NOMO-1 treated with DMSO at 0.1 percent for 48 hours (cell line): ENCODE measurements around the gene ZFP28.
A peak's percentile ranks its signal among the peaks of the same experiment; 100 is the strongest.

Experiments used
- DNase-seq: peaks from one replicate; lab custom pipeline; 2025; ENCODE audit not compliant: unreplicated experiment; lab: John Stamatoyannopoulos, UW

The ZFP28 gene

DNA sequence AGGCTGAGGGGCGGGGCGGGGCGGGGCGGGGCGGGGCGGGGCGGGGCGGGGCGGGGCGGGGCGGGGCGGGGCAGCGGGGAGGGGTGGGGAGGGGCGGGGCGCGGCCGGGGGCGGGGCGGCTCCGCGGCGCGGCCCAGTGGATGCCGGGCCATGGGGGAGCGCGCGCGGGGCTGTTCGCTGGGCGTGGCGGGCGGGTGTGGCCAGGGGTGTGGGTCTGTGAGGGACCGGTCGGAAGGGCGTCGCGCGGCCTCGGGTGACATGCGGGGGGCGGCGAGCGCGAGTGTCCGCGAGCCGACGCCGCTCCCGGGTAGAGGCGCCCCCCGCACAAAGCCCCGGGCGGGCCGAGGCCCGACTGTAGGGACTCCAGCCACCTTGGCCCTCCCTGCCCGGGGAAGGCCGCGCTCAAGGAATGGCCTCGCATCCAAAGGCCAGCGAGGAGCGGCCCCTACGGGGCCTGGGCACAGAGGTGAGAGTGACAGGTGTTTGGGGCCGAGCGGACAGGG lies at the start of gene ZFP28:
ZFP28 (plus strand) TSS at position 188 of the 503 bp plus-strand sequence; CDS start at position 259, 71 bp downstream.
- DNase-seq = no peak

DNA sequence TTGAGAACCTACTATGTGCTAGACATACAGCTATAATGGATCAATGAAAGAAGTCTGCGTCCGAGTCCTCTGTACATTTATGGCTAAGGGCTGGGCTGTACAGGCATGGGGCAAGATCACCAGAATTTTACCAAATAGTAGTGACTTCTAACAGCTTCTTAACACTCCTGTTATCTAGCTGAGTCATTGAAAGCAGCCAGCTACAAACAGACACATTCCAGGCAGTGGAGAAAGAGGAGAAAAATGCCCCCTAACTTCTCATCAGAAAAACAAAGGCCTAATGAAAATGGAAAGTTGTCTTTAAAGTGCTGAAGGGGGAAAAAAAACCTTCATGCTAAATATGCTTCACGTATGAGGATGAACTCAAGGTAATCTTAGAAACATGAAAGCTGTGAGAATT lies 47.3 kb upstream of the ZFP28 start:
- DNase-seq = no peak

DNA sequence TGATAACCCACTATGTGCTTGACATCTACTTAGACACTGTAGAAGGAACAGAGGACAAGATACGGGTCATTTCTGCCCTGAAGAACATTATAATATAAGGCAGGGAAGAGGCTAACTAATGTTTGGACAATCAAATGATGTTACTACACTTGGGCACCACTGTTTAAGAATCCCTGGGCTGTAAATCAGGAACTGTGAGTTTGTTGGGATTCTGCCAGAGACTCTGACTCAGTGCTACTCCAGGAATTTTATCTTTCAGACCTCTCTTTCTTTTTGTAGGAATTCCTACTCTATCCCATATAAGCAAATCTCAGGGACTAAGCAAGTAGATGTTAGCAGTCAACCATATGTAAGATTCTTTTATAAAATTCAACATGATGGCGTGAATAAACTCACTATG lies 34.2 kb upstream of the ZFP28 start:
- DNase-seq = no peak

DNA sequence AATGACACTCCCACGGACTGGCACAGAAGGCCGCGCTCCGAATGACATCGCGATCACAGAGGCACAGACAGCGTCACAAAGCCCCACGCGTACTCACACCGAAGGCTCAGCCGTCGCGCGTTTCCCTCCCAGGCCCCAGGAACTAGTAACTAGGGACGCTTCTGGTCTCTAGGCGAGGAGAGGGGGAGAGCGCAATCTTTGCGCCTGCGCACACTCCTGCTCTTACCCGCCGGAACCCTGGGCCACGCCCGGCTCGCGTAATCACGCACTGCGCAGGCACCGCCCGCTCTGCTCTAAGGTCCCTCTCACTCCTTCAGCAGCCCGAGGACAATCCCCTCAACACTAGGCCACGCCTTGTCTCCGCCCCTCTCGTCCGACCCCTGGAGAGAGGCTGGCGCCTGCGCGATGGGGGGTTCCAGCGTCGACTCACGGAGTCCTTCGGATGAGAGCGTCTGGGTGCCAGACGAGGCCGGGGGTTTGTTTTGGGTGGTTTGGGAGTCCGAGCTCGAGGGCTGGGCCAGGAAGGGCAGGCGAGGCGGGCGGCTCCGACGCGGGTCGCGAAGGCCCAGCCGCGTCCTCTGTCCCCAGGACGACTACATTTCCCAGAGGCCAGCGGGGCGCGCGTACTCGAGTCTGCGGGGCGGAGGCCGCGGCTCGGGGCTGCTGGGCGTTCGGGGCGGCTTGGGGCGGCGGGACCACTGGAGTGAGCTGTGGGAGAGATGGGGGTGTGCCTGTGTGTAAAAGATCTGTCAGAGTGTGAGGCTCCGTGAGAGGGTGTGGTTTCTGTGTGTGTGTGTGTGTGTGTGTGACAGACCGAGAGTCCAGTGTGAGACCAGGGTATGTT lies 31.1 kb upstream of the ZFP28 start, which contains the start of gene ZNF471:
ZNF471 (plus strand) TSS at position 410 of the 844 bp plus-strand sequence. CDS start 3,717 bp downstream, outside the sequence.
- DNase-seq = no peak

DNA sequence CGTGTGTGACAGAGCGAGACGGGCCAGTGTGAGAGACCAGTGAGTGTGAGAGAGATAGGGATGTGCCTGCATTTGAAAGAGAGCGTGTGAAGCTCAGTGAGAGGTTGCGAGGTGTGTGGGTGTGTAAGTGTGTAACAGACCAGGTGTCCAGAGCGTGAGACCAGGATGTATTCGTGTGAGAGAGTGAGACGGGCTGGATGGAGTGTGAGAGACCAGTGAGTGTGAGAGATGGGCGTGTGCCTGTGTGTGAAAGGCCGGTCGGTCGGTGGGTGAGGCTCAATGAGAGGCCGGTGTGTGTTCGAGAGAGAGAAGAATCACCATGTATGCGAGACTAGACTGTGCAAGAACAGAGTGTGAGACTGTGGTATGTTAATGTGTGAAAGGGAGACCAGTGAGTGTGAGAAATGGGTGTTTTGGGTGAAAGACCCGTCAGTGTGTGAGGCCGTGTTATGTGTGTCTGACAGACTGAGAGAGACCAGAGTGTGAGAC lies 30.4 kb upstream of the ZFP28 start:
- DNase-seq = no peak

DNA sequence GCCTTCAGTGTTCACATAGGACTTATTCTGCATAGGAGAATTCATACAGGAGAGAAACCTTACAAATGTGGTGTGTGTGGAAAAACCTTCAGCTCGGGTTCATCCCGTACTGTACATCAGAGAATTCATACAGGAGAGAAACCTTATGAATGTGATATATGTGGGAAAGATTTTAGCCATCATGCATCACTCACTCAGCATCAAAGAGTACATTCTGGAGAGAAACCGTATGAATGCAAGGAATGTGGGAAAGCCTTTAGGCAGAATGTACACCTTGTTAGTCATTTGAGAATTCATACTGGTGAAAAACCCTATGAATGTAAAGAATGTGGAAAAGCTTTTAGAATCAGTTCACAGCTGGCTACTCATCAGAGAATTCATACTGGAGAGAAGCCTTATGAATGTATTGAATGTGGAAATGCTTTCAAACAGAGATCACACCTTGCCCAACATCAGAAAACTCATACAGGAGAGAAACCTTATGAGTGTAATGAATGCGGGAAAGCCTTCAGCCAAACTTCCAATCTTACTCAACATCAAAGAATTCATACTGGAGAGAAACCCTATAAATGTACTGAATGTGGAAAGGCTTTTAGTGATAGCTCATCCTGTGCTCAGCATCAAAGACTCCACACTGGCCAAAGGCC lies 13.4 kb upstream of the ZFP28 start:
- no peak for DNase-seq

DNA sequence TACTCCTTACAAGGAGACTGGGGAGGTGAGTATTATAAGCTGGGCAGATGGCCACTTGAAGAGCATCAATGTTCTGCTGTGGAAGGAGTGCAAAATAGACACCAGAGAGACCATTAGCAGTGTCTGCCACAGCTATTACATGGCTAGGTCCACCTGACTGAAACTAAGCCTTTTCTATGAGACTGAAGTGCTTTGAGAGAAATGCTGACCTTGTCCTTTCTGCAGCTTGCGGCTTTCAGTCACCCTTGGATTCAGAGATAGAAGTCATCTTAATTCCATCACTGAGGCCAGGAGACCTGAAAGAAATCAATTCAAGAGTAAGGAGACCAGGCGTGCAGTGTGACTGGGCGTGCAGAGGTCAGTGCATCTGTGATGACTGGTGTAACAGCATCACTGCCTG lies 1.3 kb upstream of the ZFP28 start:
- DNase-seq = no peak

DNA sequence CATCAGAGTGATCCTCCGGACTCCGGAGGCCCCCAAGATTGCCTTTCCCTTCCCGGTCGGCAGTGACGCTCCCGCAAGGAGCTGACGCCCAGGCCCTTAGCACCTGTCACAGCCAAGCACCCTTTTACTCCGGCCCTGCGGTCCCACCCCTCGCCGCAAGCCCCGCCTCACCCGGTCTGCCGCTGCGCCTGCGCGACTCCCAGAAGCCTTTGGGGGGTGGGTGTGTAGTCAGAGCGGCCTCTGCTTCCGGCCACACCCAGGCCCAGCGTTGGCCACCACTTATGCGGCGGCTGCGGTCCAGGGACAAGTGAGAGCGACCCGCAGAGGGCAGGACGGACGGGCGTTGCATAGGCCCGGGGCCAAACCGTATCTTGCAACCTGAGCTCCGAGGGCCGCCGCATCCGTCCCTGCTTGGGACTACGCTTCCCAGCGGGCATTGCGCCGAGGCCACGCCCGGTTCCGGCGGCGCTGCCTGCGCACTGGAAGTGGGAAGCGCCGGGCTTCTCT lies 441 bp upstream of the ZFP28 start:
- no peak for DNase-seq

DNA sequence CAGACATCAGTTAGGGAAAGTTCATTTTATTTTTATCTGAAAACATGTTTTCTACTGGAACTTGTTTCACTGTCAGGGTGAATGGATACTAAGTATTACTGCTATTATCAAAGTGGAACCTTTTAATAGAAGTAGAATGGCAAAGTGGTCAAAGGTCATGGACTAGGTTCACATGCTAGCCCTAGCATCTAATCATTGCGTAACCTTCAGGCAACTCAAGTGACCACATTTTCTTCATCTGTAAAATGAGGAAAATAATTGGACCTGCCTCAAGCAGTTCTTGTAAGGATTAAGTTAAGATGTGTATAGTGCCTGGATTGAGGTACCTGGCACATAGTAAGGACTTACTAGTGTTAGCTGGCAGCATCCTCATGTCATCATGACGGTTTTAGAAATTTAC lies 5.0 kb downstream of the ZFP28 start:
- DNase-seq = no peak

DNA sequence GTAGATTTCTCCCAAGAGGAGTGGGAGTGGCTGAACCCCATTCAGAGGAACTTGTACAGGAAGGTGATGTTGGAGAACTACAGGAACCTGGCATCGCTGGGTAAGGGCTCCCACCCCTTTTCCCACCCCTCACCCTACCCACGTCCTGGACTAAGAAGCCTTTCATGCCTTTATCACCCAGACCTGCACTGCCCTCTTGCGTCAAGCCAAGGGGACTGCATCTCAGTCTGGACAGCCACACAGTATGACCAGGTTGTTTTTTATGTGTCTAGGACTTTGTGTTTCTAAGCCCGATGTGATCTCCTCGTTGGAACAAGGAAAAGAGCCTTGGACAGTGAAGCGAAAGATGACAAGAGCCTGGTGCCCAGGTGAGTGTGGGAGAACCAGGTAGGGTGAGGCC lies 8.8 kb downstream of the ZFP28 start:
- DNase-seq = no peak

DNA sequence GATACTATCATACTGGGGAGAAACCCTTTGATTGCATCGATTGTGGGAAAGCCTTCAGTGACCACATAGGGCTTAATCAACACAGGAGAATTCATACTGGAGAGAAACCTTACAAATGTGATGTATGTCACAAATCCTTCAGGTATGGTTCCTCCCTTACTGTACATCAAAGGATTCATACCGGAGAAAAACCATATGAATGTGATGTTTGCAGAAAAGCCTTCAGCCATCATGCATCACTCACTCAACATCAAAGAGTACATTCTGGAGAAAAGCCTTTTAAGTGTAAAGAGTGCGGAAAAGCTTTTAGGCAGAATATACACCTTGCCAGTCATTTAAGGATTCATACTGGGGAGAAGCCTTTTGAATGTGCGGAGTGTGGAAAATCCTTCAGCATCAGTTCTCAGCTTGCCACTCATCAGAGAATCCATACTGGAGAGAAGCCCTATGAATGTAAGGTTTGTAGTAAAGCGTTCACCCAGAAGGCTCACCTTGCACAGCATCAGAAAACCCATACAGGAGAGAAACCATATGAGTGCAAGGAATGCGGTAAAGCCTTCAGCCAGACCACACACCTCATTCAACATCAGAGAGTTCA lies 15.6 kb downstream of the ZFP28 start:
- no peak for DNase-seq

DNA sequence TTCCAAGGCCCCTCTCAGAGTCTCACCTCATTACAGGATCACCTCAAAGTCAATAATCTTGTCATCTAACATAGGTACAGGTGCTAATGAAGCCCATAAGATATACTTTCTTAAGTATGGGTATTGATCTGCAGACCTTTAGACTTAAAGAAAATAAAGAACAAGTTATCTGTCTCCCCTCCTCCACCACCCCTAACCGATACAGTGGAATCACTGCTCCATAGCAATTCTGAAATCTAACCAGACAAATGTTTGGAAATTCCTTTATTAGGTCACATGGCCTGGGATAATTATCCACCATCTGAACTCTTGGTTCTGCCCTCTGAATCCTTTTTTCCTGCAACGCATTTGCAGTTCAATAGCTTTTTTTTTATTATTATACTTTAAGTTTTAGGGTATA lies 24.0 kb downstream of the ZFP28 start:
- DNase-seq = no peak

DNA sequence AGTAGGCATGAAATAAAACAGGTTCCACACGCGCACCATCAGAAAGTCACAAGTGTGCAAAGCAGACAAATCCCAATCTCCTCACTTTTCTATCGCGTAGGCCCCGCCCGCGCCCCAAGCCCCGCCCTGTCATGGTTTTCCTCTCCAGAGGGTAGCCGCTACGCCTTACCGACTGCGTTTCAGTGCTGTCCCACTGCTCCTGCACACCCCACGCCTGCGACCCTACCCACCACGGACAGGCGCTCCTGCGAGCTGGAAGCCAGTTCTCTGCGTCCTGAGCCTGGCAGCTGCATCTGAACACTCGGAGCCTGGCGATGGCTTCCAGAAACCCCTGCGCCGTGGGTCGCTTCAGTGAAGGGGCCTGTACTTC lies 28.1 kb downstream of the ZFP28 start:
- DNase-seq = no peak

DNA sequence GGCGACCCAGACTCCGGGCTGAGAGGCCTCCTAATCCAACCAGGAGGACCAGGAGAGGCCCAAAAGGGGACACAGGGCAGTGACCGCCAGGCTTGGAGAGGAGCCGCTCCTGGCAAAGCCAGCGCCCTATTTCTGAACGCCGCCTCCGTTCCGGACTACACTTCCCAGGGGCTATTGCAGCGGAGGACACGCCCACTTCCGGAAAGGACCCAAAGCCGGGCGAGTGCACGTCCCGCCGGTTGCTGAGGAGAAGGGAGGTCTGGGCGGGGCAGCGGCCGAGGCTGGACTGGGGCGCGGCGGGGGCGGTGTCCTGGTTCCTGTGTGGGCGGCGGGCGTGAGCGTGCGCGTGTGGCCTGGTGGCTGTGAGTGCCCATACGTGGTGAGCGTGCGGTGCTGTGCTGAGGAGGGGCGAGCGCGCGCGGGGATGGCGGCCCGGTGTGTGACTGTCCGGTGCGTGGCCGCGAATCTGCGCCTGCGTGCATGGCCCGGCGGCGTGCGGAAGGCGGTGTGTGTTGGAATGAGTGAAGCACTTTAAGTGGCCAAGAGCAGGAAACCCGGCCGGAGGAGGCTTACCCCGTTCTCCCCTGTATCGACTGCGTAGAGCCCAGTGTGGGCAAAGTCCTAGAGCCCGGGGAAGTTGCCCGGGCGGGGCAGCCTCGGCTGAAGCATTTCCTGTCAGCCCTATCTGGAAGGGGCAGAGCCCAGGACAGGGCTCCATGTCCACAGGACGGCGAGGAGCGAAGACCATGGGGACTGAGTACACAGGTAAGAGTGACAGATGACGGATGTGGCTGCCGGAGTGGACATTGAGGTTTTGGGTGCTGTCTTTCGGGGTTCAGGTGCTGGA lies 28.7 kb downstream of the ZFP28 start, which contains the start of gene ZNF470:
ZNF470 (plus strand) TSS at position 195 of the 847 bp plus-strand sequence. CDS start 2,844 bp downstream, outside the sequence.
- peak; percentile 86 for DNase-seq

DNA sequence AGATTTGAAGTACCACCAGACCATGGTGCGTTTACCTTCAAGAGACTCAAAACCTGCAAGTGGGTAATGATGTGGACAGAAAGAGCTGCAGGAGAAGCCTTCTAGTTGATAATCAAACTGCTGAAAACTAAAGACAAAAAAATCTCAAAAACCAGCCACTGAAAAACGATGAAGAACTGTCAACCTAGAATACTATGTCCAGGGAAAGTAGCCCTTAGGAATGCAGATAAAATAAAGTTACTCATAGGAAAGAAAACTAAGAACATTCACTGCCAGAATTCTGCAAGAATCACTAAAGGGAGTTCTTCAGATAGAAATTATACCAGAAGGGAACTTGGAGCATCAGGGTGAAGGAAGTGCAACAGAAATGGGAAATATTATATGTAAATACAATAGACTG lies 33.8 kb downstream of the ZFP28 start:
- no peak for DNase-seq

DNA sequence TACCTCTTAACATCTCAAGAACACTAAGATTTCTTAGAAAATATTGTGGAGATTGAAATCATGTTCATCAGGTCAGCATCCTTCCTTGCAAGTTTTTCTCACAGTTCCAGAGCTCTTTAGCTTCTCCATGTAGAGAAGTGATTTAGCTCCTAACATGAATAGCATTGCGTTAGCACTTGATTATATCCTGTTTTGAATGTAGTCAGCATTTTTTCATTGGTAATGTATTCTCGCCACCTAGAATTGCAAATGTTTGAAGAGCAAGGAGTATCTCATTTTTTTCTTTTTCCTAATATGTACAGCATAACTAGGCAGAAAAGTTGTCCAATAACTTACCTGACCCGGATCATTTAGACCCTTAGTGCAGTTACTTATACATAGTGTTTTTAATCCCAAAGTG lies 35.2 kb downstream of the ZFP28 start:
- DNase-seq = no peak

DNA sequence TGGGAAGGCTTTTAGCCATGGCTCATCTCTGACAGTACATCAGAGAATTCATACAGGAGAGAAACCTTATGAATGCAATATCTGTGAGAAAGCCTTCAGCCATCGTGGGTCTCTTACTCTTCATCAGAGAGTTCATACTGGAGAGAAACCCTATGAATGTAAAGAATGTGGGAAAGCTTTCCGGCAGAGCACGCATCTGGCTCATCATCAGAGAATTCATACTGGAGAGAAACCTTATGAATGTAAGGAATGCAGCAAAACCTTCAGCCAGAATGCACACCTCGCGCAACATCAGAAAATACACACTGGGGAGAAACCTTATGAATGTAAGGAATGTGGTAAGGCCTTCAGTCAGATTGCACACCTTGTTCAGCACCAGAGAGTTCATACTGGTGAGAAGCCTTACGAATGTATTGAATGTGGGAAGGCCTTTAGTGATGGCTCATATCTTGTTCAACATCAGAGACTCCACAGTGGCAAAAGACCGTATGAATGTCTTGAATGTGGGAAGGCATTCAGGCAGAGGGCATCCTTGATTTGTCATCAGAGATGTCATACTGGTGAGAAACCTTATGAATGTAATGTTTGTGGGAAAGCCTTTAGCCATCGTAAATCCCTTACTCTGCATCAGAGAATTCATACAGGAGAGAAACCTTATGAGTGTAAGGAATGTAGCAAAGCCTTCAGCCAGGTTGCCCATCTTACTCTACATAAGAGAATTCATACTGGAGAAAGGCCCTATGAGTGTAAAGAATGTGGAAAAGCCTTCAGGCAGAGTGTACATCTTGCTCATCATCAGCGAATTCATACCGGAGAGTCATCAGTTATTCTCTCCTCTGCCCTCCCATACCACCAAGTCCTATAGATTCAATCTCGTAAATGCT lies 39.2 kb downstream of the ZFP28 start:
- DNase-seq = no peak

DNA sequence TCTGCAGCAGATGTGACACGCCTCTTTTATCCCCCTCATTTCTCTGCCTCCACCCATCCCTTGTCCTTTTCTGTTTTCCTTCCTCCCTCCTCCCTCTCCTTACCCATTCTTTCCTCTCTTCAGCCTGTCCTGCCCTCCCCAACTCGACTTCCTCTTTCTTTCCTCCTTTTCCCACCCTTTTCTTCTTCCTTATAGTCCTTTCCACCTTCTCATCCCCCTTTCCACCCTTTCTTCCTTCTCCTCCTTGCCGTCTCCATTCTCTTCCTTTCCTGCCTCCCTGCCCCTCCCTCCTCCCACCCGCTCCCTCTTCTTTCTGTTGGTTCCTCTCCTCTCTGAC lies 55.7 kb downstream of the ZFP28 start:
- no peak for DNase-seq

DNA sequence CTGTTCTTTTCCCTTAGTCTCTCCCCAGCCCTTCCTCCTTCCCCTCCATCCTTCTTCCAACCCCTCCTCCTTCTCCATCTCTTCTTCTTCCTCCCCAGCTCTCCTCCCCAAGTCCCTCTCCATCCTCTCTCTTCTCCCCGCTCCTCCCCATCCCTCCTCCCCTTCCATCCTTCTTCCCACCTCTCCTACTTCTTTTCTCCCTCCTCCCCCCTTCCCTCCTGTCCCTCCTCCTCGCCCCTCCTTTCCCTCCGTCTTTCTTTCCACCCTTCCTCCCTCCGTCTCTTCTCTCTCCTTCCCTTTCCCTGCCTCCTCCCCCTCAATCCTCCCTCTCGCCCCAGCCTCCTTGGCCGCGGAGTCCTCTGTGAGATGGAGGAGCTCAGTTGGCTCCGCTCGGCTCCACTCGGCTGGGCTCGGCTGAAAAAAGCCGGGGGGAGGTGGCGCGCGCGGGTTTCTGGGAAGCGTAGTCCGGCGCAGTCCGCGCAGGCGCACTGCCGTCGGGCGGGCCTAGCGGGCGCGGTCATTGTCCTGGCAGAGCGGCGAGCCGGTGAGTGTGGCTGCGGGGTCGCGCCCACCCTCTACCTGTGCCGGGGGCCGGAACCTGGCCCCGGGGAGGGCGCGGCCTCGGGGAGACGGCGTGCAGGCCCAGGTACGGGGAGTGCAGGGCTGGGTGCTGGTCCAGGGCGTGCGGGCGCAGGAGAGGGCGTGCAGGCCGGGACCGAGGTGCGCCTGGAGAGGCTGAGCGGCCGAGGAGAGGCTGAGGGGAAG lies 56.2 kb downstream of the ZFP28 start, which contains the start of gene ZNF71:
ZNF71 (plus strand) TSS at position 520 of the 765 bp plus-strand sequence. CDS start 6,257 bp downstream, outside the sequence.
- peak; percentile 57 for DNase-seq
